ENCODE measurements around the gene R3HCC1L.

DNA sequence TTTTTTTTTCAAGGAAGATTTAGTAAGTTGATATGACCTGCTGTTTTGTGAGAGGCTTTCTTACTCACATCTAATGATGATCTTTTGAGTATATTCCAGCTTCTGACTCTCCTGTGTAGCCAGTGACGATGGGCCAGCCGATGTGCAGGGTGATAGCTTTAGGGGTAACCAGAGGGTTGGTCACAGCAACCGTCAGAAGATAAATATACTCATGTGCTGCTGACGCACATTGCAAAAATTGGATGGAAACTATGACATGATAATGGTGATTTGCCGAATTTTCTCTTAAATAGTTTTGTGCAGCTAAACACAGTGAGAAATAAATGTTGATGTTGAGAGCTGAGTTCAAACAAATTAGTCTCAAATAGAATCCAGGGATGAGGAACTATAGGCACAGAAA lies 29.5 kb downstream of the R3HCC1L start:
- TF ChIP-seq, protein P1, sequence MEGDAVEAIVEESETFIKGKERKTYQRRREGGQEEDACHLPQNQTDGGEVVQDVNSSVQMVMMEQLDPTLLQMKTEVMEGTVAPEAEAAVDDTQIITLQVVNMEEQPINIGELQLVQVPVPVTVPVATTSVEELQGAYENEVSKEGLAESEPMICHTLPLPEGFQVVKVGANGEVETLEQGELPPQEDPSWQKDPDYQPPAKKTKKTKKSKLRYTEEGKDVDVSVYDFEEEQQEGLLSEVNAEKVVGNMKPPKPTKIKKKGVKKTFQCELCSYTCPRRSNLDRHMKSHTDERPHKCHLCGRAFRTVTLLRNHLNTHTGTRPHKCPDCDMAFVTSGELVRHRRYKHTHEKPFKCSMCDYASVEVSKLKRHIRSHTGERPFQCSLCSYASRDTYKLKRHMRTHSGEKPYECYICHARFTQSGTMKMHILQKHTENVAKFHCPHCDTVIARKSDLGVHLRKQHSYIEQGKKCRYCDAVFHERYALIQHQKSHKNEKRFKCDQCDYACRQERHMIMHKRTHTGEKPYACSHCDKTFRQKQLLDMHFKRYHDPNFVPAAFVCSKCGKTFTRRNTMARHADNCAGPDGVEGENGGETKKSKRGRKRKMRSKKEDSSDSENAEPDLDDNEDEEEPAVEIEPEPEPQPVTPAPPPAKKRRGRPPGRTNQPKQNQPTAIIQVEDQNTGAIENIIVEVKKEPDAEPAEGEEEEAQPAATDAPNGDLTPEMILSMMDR (IDR thresholded peaks at IDR 0.05) = no peak
- TF ChIP-seq POLR2A (IDR thresholded peaks at IDR 0.05) (no peak), POLR2AphosphoS5 (IDR thresholded peaks at IDR 0.05) (no peak)
